HG02938 (cell line): ENCODE data around the gene SAA4.
"Not testable (repeated sequence)": the region's sequence is repeated elsewhere in the genome, so short reads cannot be mapped to it uniquely, and the experiment has no call there.

ENCODE experiments used
- ATAC-seq: cut with Tn5 transposase; IDR thresholded peaks from one replicate; pipeline ENCODE4 v1.9.1; 2021; ENCODE audit warnings: mild to moderate bottlenecking, moderate library complexity; ENCODE audit not compliant: unreplicated experiment

Gene SAA4

DNA sequence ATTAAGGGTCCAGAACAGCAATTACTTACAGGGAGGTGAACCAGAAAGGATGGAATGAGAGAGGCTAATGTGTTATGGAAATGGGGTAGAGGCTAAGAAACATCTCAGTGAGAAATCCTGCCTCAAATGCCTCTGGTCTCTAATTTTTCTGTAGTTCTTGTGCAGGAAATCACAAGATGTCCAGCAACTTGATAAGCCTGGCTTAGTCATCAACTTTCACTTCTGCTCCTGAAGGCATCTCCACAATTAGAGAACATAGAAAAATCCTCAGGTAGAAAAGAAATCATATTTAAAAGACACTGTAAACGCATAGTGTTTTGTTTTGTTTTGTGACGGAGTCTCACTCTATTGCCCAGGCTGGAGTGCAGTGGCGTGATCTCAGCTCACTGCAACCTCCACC lies 45.2 kb downstream of the SAA4 start:
- ATAC-seq, result no peak

DNA sequence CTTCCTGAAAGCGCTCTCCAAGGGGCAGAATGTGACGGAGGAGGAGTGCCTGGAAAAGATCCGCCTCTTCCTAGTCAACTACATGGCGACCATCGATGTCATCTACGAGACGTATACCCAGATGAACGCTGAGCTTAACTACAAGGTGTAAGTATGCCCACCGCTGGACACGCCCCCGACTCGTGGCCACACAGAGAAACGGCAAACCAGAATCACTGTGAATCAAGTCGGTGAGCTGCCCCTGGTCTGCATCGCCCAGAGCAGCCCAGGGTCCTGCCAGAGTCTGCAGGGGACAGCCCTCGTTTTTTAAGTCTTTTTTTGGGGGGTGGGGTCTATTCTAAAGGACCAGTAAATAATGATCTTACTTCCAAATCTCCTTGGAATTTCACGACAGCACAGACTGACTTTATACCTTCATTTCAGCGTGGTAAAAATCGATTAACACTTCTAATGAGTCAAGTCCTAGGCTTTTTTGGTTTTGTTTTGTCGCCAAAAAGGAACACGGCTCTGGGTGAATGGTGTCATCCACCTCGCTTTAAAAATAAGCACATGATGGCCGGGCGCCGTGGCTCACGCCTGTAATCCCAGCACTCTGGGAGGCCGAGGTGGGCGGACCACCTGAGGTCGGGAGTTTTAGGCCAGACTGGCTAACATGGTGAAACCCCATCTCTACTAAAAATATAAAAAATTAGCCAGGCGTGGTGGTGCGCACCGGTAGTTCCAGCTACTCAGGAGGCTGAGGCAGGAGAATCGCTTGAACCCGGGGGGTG lies 46.9 kb downstream of the SAA4 start:
- not testable (repeated sequence) for ATAC-seq

DNA sequence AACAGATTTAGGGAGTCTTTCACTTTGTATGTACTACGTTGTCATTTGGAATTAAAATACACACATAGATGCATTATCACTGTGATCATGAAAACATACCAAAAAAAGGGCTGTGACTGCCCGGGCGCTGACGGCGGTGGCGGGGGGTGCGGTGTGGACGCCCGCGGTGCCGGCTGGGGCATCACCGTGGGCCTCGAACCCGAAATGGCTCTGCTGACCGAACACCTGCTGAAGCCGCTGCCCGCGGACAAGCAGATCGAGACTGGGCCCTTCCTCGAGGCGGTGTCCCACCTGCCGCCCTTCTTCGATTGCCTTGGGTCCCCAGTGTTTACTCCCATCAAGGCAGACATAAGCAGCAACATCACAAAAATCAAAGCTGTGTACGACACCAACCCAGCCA lies 47.8 kb downstream of the SAA4 start:
- no peak for ATAC-seq
